Measurements from ENCODE around the gene XPNPEP2.

XPNPEP2 gene

DNA sequence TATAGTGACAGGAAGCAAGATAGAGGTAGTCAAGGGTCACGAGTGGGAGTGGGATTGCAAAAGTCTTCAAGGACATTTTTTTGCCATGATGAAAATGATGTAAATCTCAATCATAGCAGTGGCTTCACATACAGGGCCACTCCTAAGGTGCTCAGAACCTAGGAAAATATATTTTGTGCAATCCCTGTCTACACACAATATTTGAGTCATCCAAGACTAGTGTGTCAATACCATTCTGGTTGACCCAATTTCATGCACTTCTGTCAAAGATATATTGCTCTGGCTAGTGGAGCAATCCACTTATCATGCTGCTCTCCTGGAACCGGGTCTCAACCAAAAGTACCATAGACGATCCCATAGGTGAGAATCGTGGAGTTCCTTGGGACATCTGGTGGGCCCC, 24.2 kb upstream of the XPNPEP2 start:
- TF ChIP-seq FOXM1 (IDR thresholded peaks at IDR 0.05; ENCODE audit: borderline replicate concordance, low read depth): no peak
- TF ChIP-seq EGR1 (IDR thresholded peaks at IDR 0.05): no peak

DNA sequence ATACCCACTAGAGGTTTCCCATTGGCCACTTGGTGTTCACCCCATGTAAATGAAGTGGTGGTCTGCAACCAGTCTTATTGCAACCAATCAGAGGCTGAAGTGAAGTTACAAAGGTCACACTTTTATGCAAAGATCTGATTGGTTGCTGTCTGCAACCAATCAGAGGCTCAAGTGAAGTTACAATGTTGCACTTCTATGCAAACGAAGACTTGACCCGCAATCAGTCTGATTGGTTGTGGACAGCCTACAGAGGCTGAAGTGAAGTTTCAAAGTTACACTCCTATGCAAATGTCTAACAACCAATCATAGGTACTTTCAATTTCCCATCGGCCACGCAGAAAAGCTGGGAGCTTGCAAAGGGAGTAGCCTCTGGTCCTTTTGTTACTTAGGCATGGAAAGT, 22.3 kb upstream of the XPNPEP2 start:
- TF ChIP-seq, protein P1, sequence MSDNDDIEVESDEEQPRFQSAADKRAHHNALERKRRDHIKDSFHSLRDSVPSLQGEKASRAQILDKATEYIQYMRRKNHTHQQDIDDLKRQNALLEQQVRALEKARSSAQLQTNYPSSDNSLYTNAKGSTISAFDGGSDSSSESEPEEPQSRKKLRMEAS (IDR thresholded peaks at IDR 0.05): no peak
- TF ChIP-seq CREB1 (IDR thresholded peaks at IDR 0.05; ENCODE audit: low read depth): no peak
- TF ChIP-seq EGR1 (IDR thresholded peaks at IDR 0.05): no peak
- TF ChIP-seq YY1 (IDR thresholded peaks at IDR 0.05; ENCODE audit: low read depth): no peak
- no peak for TF ChIP-seq EP300 (IDR thresholded peaks at IDR 0.05; ENCODE audit: borderline replicate concordance)
- no peak for TF ChIP-seq ZBTB7A (IDR thresholded peaks at IDR 0.05; ENCODE audit: low read depth)
- no peak for TF ChIP-seq TEAD4 (IDR thresholded peaks at IDR 0.05)
- TF ChIP-seq, protein P2, sequence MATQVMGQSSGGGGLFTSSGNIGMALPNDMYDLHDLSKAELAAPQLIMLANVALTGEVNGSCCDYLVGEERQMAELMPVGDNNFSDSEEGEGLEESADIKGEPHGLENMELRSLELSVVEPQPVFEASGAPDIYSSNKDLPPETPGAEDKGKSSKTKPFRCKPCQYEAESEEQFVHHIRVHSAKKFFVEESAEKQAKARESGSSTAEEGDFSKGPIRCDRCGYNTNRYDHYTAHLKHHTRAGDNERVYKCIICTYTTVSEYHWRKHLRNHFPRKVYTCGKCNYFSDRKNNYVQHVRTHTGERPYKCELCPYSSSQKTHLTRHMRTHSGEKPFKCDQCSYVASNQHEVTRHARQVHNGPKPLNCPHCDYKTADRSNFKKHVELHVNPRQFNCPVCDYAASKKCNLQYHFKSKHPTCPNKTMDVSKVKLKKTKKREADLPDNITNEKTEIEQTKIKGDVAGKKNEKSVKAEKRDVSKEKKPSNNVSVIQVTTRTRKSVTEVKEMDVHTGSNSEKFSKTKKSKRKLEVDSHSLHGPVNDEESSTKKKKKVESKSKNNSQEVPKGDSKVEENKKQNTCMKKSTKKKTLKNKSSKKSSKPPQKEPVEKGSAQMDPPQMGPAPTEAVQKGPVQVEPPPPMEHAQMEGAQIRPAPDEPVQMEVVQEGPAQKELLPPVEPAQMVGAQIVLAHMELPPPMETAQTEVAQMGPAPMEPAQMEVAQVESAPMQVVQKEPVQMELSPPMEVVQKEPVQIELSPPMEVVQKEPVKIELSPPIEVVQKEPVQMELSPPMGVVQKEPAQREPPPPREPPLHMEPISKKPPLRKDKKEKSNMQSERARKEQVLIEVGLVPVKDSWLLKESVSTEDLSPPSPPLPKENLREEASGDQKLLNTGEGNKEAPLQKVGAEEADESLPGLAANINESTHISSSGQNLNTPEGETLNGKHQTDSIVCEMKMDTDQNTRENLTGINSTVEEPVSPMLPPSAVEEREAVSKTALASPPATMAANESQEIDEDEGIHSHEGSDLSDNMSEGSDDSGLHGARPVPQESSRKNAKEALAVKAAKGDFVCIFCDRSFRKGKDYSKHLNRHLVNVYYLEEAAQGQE (IDR thresholded peaks at IDR 0.05; ENCODE audit: low read depth): no peak
- no peak for TF ChIP-seq CEBPB (IDR thresholded peaks at IDR 0.05)
- TF ChIP-seq FOXM1 (IDR thresholded peaks at IDR 0.05; ENCODE audit: borderline replicate concordance, low read depth): no peak
- TF ChIP-seq, protein P3, sequence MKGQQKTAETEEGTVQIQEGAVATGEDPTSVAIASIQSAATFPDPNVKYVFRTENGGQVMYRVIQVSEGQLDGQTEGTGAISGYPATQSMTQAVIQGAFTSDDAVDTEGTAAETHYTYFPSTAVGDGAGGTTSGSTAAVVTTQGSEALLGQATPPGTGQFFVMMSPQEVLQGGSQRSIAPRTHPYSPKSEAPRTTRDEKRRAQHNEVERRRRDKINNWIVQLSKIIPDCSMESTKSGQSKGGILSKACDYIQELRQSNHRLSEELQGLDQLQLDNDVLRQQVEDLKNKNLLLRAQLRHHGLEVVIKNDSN (IDR thresholded peaks at IDR 0.05): no peak
- no peak for TF ChIP-seq NFIC (IDR thresholded peaks at IDR 0.05)
- TF ChIP-seq TCF12 (IDR thresholded peaks at IDR 0.05; ENCODE audit: low read depth): no peak
- TF ChIP-seq RAD21 (IDR thresholded peaks at IDR 0.05; ENCODE audit: low read depth): no peak
- TF ChIP-seq TAF1 (IDR thresholded peaks at IDR 0.05; ENCODE audit: low read depth): no peak

DNA sequence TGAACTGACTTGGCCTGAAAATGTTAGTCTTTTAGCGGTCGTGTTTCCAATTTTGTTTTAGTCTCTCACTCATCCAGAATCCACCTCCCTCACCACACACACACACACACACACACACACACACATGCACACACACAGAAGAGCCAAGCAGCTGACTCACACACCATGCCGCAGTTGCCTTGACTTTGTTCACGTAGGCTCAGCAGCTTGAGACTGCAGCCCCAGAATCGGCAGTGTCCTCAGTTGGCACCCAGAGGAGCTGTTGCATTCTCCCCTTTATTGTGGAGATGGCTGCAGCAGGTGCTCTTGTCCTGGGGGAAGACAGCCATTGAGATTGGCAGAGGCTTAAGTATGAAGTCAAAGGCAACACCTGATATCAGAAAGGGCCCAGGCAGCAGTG, 20.9 kb upstream of the XPNPEP2 start:
- TF ChIP-seq CEBPB (IDR thresholded peaks at IDR 0.05) (no peak), ZBTB7A (IDR thresholded peaks at IDR 0.05; ENCODE audit: low read depth) (no peak), TAF1 (IDR thresholded peaks at IDR 0.05; ENCODE audit: low read depth) (no peak), CREB1 (IDR thresholded peaks at IDR 0.05; ENCODE audit: low read depth) (no peak)
- TF ChIP-seq, protein P2 (IDR thresholded peaks at IDR 0.05; ENCODE audit: low read depth): no peak

DNA sequence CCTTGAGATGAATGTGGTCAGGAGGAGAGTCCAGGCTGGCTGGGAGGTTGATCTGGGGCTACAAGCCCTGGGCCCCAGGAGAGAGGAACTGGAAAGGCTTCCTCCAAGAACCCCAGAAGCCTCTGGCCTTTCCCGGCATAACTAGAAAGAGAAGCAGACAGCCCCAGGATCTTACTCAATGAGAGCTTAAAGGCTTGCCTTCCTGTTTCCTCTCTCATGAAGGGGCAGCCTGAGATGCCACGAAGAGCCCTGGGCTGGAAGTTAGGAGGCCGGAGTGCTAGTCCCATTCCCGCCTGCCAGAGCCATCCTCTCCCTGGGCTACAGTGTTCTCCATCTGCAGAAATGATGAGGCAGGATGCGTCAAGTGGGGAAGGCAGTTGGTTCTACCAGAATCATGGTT, 20.1 kb upstream of the XPNPEP2 start:
- TF ChIP-seq, protein P3 (IDR thresholded peaks at IDR 0.05): no peak
- TF ChIP-seq TEAD4 (IDR thresholded peaks at IDR 0.05): no peak
- no peak for TF ChIP-seq EP300 (IDR thresholded peaks at IDR 0.05; ENCODE audit: borderline replicate concordance)
- TF ChIP-seq, protein P2 (IDR thresholded peaks at IDR 0.05; ENCODE audit: low read depth): no peak
- TF ChIP-seq TAF1 (IDR thresholded peaks at IDR 0.05; ENCODE audit: low read depth): no peak
- TF ChIP-seq RAD21 (IDR thresholded peaks at IDR 0.05; ENCODE audit: low read depth): no peak

DNA sequence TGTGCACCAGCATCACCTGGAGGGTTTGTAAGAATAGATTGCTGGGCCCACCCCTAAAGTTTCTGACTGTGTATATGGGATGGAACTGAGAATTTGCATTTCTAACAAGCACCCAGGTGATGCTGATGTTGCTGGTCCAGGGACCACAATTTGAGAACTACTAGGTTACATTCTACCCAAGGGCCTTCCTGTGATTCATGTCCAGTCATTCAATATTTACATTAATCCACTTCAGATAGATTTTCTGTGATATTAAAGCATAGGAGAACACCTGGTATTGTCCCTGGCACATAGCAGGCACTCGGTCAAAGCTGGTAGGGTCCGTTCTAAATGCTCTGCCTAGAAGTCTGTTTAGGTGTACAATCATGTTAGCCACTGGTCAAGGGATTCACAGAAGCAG, 19.5 kb upstream of the XPNPEP2 start:
- TF ChIP-seq CEBPB (IDR thresholded peaks at IDR 0.05) (no peak), FOXM1 (IDR thresholded peaks at IDR 0.05; ENCODE audit: borderline replicate concordance, low read depth) (no peak)

DNA sequence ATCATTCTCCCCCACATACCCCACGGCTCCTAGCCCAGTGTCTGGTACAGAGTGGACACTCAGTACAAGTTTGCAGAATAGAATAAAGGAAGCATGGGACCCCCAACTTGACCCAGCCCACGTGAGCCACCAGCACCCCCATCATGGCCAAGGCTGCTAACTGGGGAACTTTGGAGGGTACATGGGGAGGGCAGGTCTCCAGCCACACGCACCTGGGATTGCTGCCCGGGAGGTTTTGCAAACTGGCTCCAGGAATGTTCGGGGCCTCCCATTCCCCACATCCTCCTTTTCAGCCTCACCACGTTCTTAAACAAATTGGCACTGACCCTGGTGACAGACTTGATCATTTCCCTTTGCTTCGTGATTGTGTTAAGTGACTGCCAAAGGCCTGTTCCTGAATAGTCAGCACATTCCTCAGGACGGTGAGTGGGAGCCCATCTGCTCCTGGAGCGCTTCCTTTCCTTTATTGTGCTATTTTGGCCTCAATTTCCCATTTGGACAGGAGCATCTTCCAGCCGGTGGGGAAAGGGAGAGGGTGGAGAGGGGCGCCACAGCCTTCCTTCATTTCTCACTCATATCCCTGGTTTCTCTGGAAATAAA, 18.7 kb upstream of the XPNPEP2 start:
- no peak for TF ChIP-seq ZBTB7A (IDR thresholded peaks at IDR 0.05; ENCODE audit: low read depth)
- no peak for TF ChIP-seq CEBPB (IDR thresholded peaks at IDR 0.05)
- TF ChIP-seq RAD21 (IDR thresholded peaks at IDR 0.05; ENCODE audit: low read depth): no peak
- TF ChIP-seq, protein P1 (IDR thresholded peaks at IDR 0.05): no peak
- TF ChIP-seq, protein P2 (IDR thresholded peaks at IDR 0.05; ENCODE audit: low read depth): no peak
- TF ChIP-seq FOXM1 (IDR thresholded peaks at IDR 0.05; ENCODE audit: borderline replicate concordance, low read depth): no peak
